Neural crest cell (in vitro differentiated cells): Measurements from ENCODE around the gene FAM25C. TPM values are rescaled to one million over a fixed set of nuclear protein-coding genes. Genes with fewer than 3 reads are reported as not detected.
"Not testable (repeated sequence)": the region's sequence is repeated elsewhere in the genome, so short reads cannot be mapped to it uniquely, and the experiment has no call there.

Experiments used
- DNase-seq: peaks from one replicate; pipeline ENCODE4 v3.0.0; 2021; ENCODE audit warnings: low read depth, mixed read lengths, low spot score
- H3K27ac Mint-ChIP-seq: one replicate; pipeline ENCODE4 v1.8.0; 2021; ENCODE audit warnings: mild to moderate bottlenecking, mixed read lengths; ENCODE audit not compliant: unreplicated experiment
- H3K27me3 Mint-ChIP-seq: 2 replicates; pipeline ENCODE4 v1.8.0; 2021; ENCODE audit warnings: low read depth, mild to moderate bottlenecking, mixed read lengths
- H3K36me3 Mint-ChIP-seq: 2 replicates; pipeline ENCODE4 v1.8.0; 2021; ENCODE audit warnings: low read depth, mild to moderate bottlenecking, mixed read lengths
- H3K4me1 Mint-ChIP-seq: 2 replicates; pipeline ENCODE4 v1.8.0; 2021; ENCODE audit warnings: mixed read lengths
- H3K4me3 Mint-ChIP-seq: one replicate; pipeline ENCODE4 v1.8.0; 2021; ENCODE audit warnings: mild to moderate bottlenecking, mixed read lengths
- H3K9me3 Mint-ChIP-seq: 2 replicates; pipeline ENCODE4 v1.8.0; 2021; ENCODE audit warnings: mixed read lengths
- long read RNA-seq: library from polyadenylated mRNA; unstranded; transcript quantifications from one replicate; pipeline ENCODE4 v2.0.0, GENCODE V29; 2020
- total RNA-seq: library from RNA; stranded (reverse); gene quantifications from 2 replicates; pipeline ENCODE4 v1.2.1, GENCODE V29; 2021

FAM25C gene
- total RNA-seq = not detected in 2 replicates
- long read RNA-seq = 0 reads

DNA sequence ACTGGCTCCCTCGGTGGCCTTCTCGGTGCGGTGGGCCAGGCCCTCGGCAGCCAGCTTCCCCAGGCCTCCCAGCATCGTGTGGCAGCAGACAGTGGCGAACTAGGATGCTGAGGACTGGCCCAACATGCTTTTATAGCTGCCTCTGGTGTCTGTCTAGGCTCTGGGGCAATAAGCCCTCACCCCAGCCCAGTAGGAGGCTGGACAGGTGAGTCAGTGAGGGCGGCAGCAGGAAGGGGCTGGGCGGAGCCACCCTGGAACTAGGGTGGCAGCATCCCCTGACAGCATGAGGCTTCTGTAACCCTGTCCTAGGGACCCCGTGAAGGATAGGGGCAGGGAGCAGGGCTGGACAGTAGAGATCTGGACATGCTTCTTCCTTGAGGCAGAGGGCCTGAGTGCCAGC lies at the start of gene FAM25C:
Gene FAM25C (minus strand): TSS at position 101 of the 400 bp plus-strand sequence. CDS start 26 bp downstream, at position 75.
- not testable (repeated sequence) for H3K4me3 Mint-ChIP-seq, H3K9me3 Mint-ChIP-seq, H3K4me1 Mint-ChIP-seq, H3K36me3 Mint-ChIP-seq, H3K27ac Mint-ChIP-seq, H3K27me3 Mint-ChIP-seq, DNase-seq

DNA sequence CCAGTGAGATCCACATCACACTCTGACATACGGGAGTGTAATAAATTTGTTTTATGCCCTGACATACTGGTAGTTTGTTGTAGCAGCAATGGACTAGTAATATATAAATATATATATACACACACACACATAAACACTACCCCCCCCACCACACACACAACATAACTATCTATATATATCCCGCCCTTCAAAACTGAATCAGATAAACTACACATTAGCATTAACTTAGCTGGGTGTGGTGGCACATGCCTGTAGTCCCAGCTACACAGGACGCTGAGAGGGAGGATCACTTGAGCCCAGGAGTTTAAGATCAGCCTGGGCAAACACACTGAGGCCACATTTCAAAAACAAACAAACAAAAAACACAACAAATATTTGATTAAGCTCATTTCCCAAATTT lies 45.0 kb upstream of the FAM25C start:
- DNase-seq, H3K27me3 Mint-ChIP-seq, H3K27ac Mint-ChIP-seq, H3K4me3 Mint-ChIP-seq, H3K9me3 Mint-ChIP-seq, H3K4me1 Mint-ChIP-seq, H3K36me3 Mint-ChIP-seq: not testable (repeated sequence)

DNA sequence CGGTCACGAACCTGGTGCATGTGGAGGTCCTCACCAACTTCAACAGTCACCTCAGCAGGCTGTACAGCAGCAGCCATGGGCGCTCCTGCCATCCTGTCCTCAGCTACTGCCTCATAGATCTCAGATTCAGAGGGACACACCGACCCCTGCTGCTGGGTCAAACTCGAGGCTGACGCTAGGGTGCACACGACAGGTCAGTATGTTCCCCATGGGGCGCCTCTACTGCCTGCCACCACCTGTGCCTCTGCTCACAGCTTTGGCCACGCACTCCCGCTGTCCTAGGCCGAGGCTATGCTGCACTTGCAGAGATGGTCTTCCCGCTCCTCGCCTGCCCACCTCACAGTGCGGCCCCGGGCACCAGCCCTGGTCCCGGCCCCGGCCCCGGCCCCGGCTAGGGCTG lies 31.8 kb upstream of the FAM25C start:
- H3K4me3 Mint-ChIP-seq, H3K9me3 Mint-ChIP-seq, DNase-seq: not testable (repeated sequence)

DNA sequence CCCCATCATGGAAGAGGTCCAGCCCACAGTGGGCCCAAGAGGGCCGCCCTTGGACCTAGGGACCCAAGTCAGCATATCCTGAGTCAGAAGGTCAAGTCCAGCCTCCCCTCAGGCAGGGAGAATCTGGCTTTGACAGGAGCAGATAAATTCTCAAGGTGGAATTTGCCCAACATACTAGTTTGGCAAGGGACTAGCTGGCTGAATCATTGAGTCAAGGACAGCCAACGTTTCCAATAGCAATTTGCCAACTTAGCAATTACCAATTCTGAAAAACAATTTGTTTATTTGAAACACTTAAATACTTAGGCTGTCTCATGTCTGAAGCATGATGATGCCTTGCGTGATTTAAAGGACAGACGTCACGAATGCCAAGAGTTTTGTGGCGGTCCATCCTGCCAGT lies 2.7 kb upstream of the FAM25C start:
- H3K4me3 Mint-ChIP-seq, DNase-seq, H3K4me1 Mint-ChIP-seq, H3K27ac Mint-ChIP-seq, H3K27me3 Mint-ChIP-seq, H3K36me3 Mint-ChIP-seq, H3K9me3 Mint-ChIP-seq: not testable (repeated sequence)

More for the DNA sequence above, 31.8 kb upstream of the FAM25C start:
- not testable (repeated sequence) for H3K36me3 Mint-ChIP-seq, H3K27me3 Mint-ChIP-seq, H3K4me1 Mint-ChIP-seq, H3K27ac Mint-ChIP-seq

DNA sequence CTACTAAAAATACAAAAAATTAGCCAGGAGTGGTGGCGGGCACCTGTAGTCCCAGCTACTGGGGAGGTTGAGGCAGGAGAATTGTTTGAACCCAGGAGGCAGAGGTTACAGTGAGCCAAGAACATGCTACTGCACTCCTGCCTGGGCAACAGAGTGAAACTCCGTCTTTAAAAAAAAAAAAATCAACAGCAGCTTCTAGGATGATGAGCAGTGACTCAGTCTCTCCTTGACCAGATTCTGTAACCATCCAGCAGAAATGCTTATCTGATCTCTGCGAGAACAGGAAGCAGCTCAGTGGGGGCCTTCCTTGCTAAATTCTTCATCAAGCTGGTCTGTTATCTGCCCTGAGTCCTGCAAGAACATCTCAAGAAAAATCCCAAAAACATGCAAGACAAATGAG lies 5.5 kb downstream of the FAM25C start:
- H3K27ac Mint-ChIP-seq, DNase-seq, H3K4me1 Mint-ChIP-seq, H3K27me3 Mint-ChIP-seq, H3K36me3 Mint-ChIP-seq, H3K4me3 Mint-ChIP-seq, H3K9me3 Mint-ChIP-seq: not testable (repeated sequence)

DNA sequence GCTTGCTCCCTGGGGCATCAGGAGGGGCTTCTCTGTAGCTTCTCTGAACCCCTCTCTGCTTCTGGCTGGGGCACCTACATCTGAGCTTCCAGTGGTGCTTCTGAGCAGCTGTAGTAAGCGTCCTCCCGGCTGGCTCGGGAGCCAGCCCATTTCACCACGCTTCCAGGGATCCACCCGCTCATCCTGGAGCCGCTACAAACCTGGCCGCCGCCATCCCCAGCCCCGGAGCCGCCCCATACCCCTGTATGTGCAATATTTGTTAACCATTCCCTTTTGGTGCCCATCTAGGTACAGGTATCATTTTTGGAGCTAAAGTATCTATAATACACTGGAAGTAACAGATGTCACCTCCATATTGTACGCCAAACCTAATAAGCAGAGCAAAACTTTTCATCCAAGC lies 7.0 kb downstream of the FAM25C start:
- H3K27ac Mint-ChIP-seq, H3K4me3 Mint-ChIP-seq, H3K9me3 Mint-ChIP-seq, H3K36me3 Mint-ChIP-seq, H3K27me3 Mint-ChIP-seq, H3K4me1 Mint-ChIP-seq, DNase-seq: not testable (repeated sequence)

DNA sequence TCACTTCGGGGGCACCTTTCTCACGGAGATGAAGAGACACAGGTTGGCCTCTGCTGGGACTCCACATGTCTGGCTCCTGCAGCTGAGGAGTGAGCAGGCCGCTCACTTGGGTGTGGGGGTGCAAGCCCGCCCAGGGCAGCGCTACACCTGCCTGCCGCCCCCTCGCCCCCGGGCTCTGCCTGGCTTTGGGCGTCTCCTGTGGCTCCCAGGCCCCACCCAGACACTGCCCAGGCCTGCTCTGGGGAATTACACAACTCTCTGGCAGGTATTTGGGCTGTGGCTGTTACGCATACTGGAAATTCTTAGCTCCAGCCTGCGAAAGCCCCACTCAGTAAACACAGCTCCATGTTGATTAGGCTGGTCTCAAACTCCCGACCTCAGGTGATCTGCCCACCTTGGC lies 7.9 kb downstream of the FAM25C start:
- not testable (repeated sequence) for H3K4me3 Mint-ChIP-seq, H3K9me3 Mint-ChIP-seq, H3K27me3 Mint-ChIP-seq, H3K4me1 Mint-ChIP-seq, DNase-seq, H3K36me3 Mint-ChIP-seq, H3K27ac Mint-ChIP-seq

DNA sequence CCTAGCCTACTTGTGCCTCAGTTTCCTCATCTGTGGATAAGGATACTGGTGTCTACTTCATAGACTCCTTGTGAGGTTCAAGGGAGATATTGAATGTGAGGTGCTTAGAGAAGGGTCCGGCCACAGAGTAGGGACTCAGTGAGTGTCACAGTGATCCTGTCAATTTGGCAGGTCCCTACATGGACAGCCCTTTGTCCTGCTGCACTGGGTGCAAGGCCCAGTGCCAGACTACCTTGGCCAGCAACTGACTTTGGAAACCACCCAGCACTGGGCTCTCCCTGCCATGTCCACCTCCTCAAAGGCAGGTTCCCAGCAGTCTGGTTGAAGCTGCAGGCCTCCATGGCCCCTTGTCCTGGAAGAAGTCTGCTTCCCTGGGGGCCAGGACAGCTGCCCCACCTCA lies 9.5 kb downstream of the FAM25C start:
- not testable (repeated sequence) for DNase-seq, H3K27ac Mint-ChIP-seq, H3K9me3 Mint-ChIP-seq, H3K4me1 Mint-ChIP-seq, H3K4me3 Mint-ChIP-seq, H3K27me3 Mint-ChIP-seq, H3K36me3 Mint-ChIP-seq

DNA sequence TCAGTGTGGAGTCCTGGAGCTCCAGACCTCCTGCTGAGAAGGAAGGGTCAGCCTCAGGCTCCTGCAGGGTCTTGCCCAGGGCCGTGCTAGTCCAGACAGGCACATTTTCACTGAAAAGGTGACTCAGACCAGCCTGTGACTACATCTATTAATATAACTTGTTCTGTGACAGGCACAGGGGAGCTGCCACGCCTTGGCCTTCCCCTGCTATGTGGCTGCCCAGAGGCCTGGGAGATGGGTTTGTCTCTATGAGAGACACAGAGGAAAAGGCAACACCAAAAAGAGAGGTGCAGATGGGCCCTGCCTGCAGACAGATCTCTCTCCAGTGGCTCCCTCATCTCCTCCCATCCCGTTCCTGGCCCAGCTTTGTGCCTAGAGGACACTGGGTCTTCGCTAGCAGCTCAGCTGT lies 10.0 kb downstream of the FAM25C start:
- not testable (repeated sequence) for DNase-seq, H3K4me1 Mint-ChIP-seq, H3K27me3 Mint-ChIP-seq, H3K4me3 Mint-ChIP-seq, H3K9me3 Mint-ChIP-seq, H3K36me3 Mint-ChIP-seq, H3K27ac Mint-ChIP-seq

DNA sequence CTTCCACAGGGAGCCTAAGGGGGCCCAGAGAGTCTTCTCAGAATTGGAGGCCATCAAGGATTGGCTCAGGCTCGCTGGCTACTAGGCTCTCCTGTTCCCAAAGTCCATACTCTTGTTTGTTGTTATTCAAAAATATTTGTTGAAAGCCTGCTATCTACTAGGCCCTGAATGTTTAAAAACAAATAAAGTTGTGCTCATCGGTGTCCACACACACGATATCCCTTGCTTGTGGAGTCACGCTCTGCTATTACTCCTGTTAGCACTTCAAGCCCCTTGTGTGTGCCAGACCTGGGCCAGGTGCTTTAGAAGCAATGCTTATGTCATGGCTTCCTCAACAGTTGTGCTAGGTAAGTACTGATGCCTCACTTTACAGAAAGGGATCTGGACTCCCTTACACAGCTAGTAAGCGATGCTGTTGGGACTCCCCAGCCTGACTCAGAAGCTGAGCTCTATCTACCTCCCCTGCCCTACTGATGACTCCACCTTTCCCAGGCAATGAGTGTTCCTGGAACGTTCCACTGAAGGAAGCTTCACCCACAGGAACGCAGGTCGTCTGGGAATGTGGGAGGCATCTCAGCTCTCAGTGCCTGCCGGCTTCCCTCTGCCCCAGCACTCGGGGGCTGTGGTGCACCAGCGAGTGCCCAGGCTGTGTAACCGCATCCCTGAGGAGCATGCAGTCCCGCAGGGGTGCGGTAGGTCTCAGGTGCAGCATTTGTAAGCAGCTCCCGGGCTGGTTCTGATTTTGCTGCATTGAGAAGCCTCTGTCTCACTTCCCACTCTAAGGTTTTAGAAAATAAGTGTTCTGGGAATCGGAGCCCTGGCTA lies 10.7 kb downstream of the FAM25C start:
- H3K27ac Mint-ChIP-seq, H3K27me3 Mint-ChIP-seq, H3K9me3 Mint-ChIP-seq, H3K36me3 Mint-ChIP-seq, H3K4me1 Mint-ChIP-seq, H3K4me3 Mint-ChIP-seq, DNase-seq: not testable (repeated sequence)

DNA sequence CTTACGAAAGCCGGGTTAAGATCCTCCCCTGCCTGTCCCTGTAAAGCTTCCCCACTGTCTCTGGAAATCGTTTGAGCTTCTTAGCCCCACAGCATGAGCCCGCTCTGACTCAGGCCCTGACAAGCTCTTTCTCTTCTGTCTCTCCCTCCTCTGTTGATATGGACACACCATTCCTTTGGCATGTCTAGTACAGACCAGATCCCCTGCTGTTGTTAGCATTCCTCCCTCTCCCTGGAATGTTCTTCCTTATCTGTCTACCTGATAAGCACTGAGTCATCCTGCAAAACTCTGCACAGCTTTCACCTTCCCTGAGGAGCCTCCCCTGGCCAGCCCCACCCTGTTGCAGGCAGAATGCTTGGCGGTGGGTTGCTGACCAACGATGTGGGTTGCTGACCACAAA lies 11.6 kb downstream of the FAM25C start:
- not testable (repeated sequence) for DNase-seq, H3K4me1 Mint-ChIP-seq, H3K27me3 Mint-ChIP-seq, H3K9me3 Mint-ChIP-seq, H3K36me3 Mint-ChIP-seq, H3K4me3 Mint-ChIP-seq, H3K27ac Mint-ChIP-seq

DNA sequence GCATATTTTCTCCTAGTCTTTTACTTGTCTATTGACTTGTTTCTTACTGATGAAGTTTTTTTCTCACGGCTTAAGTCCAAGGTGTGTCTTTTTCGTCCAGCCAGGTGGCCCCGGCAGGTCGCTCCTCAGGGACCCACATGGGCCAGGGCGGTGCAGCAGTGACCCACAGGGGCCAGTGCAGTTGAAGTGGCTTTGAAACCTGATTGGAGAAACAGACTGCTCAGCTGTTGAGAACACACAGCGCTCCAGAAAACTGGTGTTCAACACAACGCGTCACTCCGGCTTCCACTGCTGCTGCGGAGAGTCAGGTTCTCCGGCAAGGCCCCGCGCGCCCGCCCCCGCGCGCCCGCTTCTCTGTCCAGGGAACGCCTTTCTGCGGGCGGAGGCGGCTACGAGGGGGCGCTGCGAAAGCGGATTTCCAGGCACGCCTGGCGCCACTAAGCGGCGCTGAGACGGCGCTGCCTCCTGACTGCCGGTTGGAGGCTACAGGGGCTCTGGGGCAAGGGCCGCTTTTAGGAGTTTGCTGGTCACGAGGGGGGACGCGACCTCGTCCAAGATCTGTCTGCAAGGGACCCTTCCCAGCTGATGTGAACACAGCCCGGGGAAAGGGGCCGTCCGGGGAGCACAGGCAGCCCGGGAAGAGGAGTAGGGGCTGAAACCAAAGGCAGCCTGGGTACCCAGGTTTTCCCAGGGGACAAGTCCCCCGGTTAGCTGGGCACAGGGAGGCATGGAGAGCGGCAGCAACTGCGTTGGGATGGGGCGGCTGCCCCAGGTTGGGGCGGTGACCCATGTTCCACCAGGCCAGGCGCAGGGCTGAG lies 13.0 kb downstream of the FAM25C start:
- not testable (repeated sequence) for H3K4me3 Mint-ChIP-seq, H3K9me3 Mint-ChIP-seq, H3K27me3 Mint-ChIP-seq, H3K36me3 Mint-ChIP-seq, H3K27ac Mint-ChIP-seq, DNase-seq, H3K4me1 Mint-ChIP-seq

DNA sequence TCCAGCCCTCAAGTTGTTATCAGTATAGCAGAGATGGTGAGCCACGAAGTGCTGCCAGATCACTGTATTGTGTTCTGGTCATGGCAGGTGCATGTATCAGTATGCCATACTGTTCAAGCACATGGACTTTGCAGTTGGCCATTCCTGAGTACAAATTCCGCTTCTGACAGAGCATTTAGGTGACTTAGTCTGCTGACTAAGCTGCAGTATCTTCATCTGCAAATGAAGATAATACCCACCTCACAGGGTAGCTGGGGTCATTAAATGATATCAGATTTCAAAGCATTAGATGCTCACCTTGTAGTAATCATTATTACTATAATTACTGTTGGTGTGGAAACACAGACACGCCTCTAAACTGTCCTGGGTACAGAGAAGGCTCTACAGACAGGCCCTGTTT lies 24.2 kb downstream of the FAM25C start:
- not testable (repeated sequence) for H3K4me1 Mint-ChIP-seq, DNase-seq, H3K27ac Mint-ChIP-seq, H3K9me3 Mint-ChIP-seq, H3K36me3 Mint-ChIP-seq, H3K27me3 Mint-ChIP-seq, H3K4me3 Mint-ChIP-seq

DNA sequence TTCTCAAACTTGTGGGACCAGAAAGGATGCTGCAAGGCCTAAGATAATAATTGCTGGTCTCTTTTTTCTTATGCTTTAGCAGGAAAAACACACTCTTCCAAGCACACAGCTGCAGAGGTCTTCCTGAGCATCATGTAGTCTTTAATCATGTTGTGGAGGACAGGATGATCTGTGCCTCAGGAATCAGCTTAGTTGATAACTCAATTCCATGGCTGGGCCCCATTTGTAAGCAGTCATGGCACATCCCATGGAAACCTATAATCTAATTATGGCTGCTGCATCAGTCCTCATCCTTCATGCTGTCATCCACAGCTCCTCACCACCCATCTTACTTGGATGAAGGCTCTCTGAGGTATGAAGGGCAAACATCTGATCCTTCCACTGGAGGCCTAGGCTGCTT lies 26.5 kb downstream of the FAM25C start:
- not testable (repeated sequence) for H3K27ac Mint-ChIP-seq, H3K4me1 Mint-ChIP-seq, H3K9me3 Mint-ChIP-seq, H3K4me3 Mint-ChIP-seq, DNase-seq, H3K27me3 Mint-ChIP-seq, H3K36me3 Mint-ChIP-seq
